H1 (cell line): Measurements from ENCODE around the gene ZNF433. TPM values are rescaled to one million over a fixed set of nuclear protein-coding genes. Genes with fewer than 3 reads are reported as not detected.

ENCODE experiments used
- CHD7 ChIP-seq: fragments of 300-600 bp; sonication (generic); IDR thresholded peaks from 2 replicates; pipeline ENCODE4 v1.7.1; 2012; ENCODE audit warnings: low read length, moderate library complexity, mild to moderate bottlenecking, inconsistent platforms; ENCODE audit not compliant: insufficient replicate concordance
- polyA plus RNA-seq, 7 experiments: library from polyadenylated mRNA; depleted of rRNA in 3 of 7; stranded (reverse) in 5 of 7; unstranded in 2 of 7; fragments of >200 nt in 5 of 7; fragments of 200-250 nt in 2 of 7; gene quantifications; 1 replicate in 5 of 7; 2 replicates in 1 of 7; 4 replicates in 1 of 7; pipeline versions ENCODE4 v1.2.1 to v1.2.3, GENCODE V29; 2011 to 2013; ENCODE audit warnings: missing spikeins in 2 of 7, mixed read lengths in 2 of 7
- total RNA-seq: library from RNA; stranded (reverse); fragmentation: NEBNext Ultra II Directional; extraction: Animal tissue kit (Norgen Biotek cat#: 25700); gene quantifications from 2 replicates; pipeline ENCODE4 v1.2.1, GENCODE V29; 2021

ZNF433 gene
- total and polyA plus RNA-seq, 2 of the 8 experiments (the other 6 are each of a cell fraction or from before 2014, with no cell fraction given): 0.68 to 1.8 TPM

DNA sequence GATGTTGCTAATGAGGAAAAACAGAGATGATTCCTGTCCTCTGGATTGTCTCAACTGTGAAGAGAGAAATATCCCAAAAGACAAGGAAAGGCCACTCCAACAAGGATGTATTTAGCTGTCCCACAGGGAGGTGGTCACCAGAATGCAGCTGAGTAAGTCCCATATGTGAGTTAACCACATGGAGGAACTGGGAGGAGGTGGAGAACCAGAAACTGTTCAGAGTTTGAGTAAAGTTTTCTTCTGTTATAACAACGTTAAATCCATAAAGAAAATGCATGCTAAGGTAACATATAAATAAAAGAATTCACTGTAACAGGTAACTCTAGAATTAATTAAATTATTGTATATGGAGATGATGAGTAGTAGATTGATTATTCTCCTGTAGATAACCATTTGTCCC lies 65.3 kb downstream of the ZNF433 start (continued):
- no peak for TF ChIP-seq CHD7
